DND-41 (cell line): Measurements from ENCODE around the gene TOMM40.

Experiments
- ATAC-seq: fragments of 200-7000 bp; cut with Tn5 transposase; 3 replicates; pipeline ENCODE4 v1.9.1; 2021; ENCODE audit warnings: low read depth; ENCODE audit not compliant: insufficient read depth
- DNase-seq: peaks from one replicate; pipeline ENCODE4 v3.0.0-alpha.2; 2020
- H2AFZ ChIP-seq: 2 replicates; pipeline ENCODE4 v1.6.0; 2012; ENCODE audit warnings: low read depth, low read length
- H3K27ac ChIP-seq: 2 replicates; pipeline ENCODE4 v1.5.1; 2012; ENCODE audit warnings: low read length, inconsistent platforms
- H3K27me3 ChIP-seq: fragments of 200-600 bp; sonication (generic); 2 replicates; pipeline ENCODE4 v1.6.0; 2012; ENCODE audit warnings: low read length, mild to moderate bottlenecking, inconsistent platforms; ENCODE audit not compliant: insufficient read depth, poor library complexity
- H3K36me3 ChIP-seq: 2 replicates; pipeline ENCODE4 v1.5.1; 2012; ENCODE audit warnings: low read length, inconsistent platforms; ENCODE audit not compliant: insufficient read depth
- H3K4me1 ChIP-seq: 2 replicates; pipeline ENCODE4 v1.5.1; 2012; ENCODE audit warnings: mild to moderate bottlenecking, low read length; ENCODE audit not compliant: insufficient read depth
- H3K4me2 ChIP-seq: 2 replicates; pipeline ENCODE4 v1.6.0; 2012; ENCODE audit warnings: mild to moderate bottlenecking, moderate library complexity, low read length, inconsistent platforms; ENCODE audit not compliant: insufficient read depth
- H3K4me3 ChIP-seq, 2 experiments: fragments of 200-600 bp in 1 of 2; shearing (Covaris generic) in 1 of 2; 2 replicates each; pipeline ENCODE4 v1.5.1; 2012 to 2016; ENCODE audit warnings: inconsistent platforms in 2 of 2, low read length in 2 of 2, mild to moderate bottlenecking in 2 of 2, low read depth in 1 of 2, moderate library complexity in 1 of 2
- H3K79me2 ChIP-seq: 2 replicates; pipeline ENCODE4 v1.6.0; 2012; ENCODE audit warnings: low read length, inconsistent platforms; ENCODE audit not compliant: insufficient read depth
- H3K9ac ChIP-seq: 2 replicates; pipeline ENCODE4 v1.6.0; 2012; ENCODE audit warnings: low read depth, mild to moderate bottlenecking, inconsistent platforms, low read length, moderate library complexity
- H3K9me3 ChIP-seq: 2 replicates; pipeline ENCODE4 v1.5.1; 2012; ENCODE audit warnings: low read length, moderate library complexity, mild to moderate bottlenecking, inconsistent platforms; ENCODE audit not compliant: insufficient read depth, severe bottlenecking
- H4K20me1 ChIP-seq: 2 replicates; pipeline ENCODE4 v1.6.0; 2012; ENCODE audit warnings: low read length; ENCODE audit not compliant: insufficient read depth
- EZH2 ChIP-seq: IDR thresholded peaks from 3 replicates; pipeline ENCODE4 v1.6.1; 2012; ENCODE audit warnings: borderline replicate concordance, low read depth, mild to moderate bottlenecking, moderate library complexity, low read length, inconsistent platforms; ENCODE audit not compliant: severe bottlenecking
- TF ChIP-seq, protein P1 (sequence below): IDR thresholded peaks from 2 replicates; pipeline ENCODE4 v1.5.1; 2012; ENCODE audit warnings: borderline replicate concordance, low read length, moderate library complexity, mild to moderate bottlenecking; ENCODE audit not compliant: poor library complexity, severe bottlenecking; ENCODE audit errors: extremely low read depth

The TOMM40 gene

DNA sequence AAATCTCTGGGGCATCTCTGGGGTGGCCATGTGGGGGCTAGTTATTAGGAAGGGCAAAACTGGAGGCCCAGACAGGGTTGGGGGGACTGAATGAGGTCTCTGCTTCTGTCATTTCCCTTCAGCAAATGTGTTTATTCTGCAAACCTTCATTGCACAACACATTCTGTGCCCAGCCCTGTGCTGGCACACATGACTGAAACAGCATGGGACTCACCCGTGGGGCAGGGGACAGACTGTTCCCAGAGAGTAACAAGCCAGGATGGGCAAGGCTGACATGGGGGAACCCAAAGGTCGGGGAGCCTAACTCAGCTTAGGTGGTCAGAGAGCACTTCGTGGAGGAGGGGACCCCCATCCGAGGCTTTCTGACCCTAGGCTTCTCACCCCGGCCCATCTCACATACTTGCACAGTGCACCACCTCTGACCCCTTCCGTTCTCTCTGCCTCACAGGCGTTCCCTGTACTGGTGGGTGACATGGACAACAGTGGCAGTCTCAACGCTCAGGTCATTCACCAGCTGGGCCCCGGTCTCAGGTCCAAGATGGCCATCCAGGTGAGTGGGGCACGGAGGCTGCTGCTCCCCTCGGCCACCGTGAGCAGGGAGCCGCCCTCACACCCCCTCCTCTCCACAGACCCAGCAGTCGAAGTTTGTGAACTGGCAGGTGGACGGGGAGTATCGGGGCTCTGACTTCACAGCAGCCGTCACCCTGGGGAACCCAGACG lies 2.4 kb downstream of the TOMM40 start:
- H3K27me3 ChIP-seq: no peaks in the 10 kb centered on the region
- H4K20me1 ChIP-seq: peaks cover 51% of the 10 kb centered on the region
- no peak overlapping the region for H3K9ac ChIP-seq

DNA sequence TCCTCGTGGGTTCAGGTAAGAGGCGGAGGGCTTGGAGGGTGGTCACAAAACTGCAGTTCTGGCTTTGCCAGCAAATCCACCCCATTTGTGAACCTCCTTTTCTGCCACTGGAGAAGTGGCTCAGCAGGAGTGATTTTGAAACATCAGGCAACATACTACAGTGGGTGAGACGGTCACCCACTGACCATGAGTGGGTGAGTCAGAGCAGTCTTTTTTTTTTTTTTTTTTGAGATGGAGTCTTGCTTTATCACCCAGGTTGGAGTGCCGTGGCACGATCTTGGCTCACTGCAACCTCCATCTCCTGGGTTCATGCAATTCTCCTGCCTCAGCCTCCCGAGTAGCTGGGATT lies 3.0 kb downstream of the TOMM40 start:
- Histone ChIP-seq H3K4me3 (no peak overlapping the region), H3K27ac (no peak overlapping the region), H3K9me3 (no peaks in the 10 kb centered on the region), H3K9ac (no peak overlapping the region), H3K36me3 (peaks cover 63% of the 10 kb centered on the region), H3K79me2 (peaks cover 44% of the 10 kb centered on the region), H3K4me2 (0 out of 2 replicates have a peak overlapping the region, but pooled peaks have one; percentile 98), H4K20me1 (peaks cover 51% of the 10 kb centered on the region), H2AFZ (no peak overlapping the region), H3K27me3 (no peaks in the 10 kb centered on the region), H3K4me1 (peaks cover 30% of the 10 kb centered on the region)
- DNase-seq: no peak
- no peak for ATAC-seq
- TF ChIP-seq EZH2: no peak
- TF ChIP-seq, protein P1, sequence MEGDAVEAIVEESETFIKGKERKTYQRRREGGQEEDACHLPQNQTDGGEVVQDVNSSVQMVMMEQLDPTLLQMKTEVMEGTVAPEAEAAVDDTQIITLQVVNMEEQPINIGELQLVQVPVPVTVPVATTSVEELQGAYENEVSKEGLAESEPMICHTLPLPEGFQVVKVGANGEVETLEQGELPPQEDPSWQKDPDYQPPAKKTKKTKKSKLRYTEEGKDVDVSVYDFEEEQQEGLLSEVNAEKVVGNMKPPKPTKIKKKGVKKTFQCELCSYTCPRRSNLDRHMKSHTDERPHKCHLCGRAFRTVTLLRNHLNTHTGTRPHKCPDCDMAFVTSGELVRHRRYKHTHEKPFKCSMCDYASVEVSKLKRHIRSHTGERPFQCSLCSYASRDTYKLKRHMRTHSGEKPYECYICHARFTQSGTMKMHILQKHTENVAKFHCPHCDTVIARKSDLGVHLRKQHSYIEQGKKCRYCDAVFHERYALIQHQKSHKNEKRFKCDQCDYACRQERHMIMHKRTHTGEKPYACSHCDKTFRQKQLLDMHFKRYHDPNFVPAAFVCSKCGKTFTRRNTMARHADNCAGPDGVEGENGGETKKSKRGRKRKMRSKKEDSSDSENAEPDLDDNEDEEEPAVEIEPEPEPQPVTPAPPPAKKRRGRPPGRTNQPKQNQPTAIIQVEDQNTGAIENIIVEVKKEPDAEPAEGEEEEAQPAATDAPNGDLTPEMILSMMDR: no peak

More for the DNA sequence above, 2.4 kb downstream of the TOMM40 start:
- ATAC-seq (no peak), DNase-seq (no peak)
- Histone ChIP-seq H2AFZ (no peak overlapping the region), H3K9me3 (no peaks in the 10 kb centered on the region), H3K4me1 (peaks cover 30% of the 10 kb centered on the region), H3K79me2 (peaks cover 44% of the 10 kb centered on the region), H3K36me3 (peaks cover 63% of the 10 kb centered on the region), H3K27ac (no peak overlapping the region), H3K4me3 (no peak overlapping the region), H3K4me2 (peak overlapping the region; percentile 98; the same call in 1 of the 2 replicates)
- TF ChIP-seq EZH2: no peak
- TF ChIP-seq, protein P1: no peak

DNA sequence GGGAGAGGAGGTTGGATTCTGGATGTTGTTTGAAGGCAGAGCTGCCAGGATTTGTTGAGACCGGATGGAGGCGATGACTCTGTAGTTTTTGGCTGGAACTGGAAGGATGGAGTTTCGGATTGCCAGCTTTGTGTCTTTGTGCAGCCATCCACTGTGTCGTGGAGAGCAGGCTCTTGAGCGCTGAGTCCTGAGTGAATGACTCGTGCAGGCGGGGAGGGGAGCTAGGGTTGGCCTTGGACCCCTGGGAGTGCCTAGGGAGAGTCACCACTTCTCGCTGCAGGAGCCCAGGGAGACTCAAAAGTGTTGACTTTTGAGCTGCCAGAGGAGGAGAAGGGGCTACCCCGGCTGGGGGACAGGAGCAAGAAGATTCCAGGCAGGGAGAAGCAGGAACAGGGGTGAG lies 3.9 kb downstream of the TOMM40 start:
- no peak overlapping the region for H3K27ac ChIP-seq
- no peaks in the 10 kb centered on the region for H3K27me3 ChIP-seq
- no peak for DNase-seq
- no peak overlapping the region for H3K4me2 ChIP-seq
- H3K9ac ChIP-seq: no peak overlapping the region
- no peak for ATAC-seq
- H3K36me3 ChIP-seq: peaks cover 72% of the 10 kb centered on the region
- peaks cover 25% of the 10 kb centered on the region for H3K4me1 ChIP-seq
- no peak for TF ChIP-seq EZH2
- TF ChIP-seq, protein P1: no peak
- H3K79me2 ChIP-seq: peaks cover 44% of the 10 kb centered on the region
- H4K20me1 ChIP-seq: peaks cover 52% of the 10 kb centered on the region
- no peak overlapping the region for H2AFZ ChIP-seq
- H3K9me3 ChIP-seq: no peaks in the 10 kb centered on the region
- H3K4me3 ChIP-seq: no peak overlapping the region
